Measurements from ENCODE around the gene SSBP1. TPM values are rescaled to one million over a fixed set of nuclear protein-coding genes. Genes with fewer than 3 reads are reported as not detected.

SSBP1 gene
- total RNA-seq, 1 donor from 2014 or later = 126 TPM

DNA sequence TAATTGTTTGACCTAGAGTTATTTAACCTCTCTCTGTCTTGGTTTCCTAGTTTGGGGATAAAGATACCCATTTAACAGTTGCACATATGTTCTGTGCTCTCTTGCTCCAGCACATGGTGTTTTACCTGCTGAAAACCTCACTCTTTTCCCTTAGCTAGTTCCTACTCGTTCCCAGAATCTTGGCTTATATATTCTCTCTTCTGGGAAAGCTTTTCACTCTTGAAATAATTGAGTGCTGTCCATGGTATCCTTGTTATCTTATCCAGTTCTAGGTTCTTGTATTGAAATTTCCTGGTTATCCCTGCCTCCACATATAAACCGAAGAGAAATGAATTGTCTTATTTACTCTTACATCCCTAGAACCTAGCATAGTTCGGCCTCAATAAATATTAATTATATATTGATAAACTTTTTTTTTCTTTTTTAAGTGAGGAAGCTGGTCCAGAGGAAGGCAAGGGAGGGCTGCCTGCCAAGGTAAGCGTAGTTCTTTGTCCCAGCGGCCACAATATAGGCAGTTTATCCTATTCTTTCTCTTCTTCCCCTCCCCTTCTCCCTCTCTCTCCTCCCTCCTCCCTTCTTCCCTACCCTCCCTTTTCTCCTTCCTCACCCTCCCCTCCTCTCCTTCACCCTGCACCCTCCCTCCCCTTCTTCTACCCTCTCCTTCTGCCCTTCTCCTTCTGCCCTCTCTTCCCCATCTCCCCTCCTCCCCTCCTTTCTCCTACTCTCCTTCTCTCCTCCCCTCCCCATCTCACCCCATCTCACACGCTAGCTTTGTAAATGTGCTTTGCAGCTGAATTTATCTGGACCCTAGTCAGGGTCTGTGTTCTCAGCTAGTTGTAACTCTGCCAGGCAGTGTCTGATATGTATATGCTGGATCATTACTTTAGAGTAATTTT lies 22.1 kb upstream of the SSBP1 start:
- no peak for DNase-seq (ENCODE audit: low read depth)
- FAIRE-seq = no peak
- Histone ChIP-seq H3K36me3 (ENCODE audit: control insufficient read depth, insufficient read depth, low read length) (no peaks in the 10 kb centered on the region), H3K4me3 (ENCODE audit: low read depth, low read length) (no peak overlapping the region), H3K27me3 (ENCODE audit: control insufficient read depth, insufficient read depth, low read length) (peaks cover 3% of the 10 kb centered on the region)
- TF ChIP-seq, protein P1, sequence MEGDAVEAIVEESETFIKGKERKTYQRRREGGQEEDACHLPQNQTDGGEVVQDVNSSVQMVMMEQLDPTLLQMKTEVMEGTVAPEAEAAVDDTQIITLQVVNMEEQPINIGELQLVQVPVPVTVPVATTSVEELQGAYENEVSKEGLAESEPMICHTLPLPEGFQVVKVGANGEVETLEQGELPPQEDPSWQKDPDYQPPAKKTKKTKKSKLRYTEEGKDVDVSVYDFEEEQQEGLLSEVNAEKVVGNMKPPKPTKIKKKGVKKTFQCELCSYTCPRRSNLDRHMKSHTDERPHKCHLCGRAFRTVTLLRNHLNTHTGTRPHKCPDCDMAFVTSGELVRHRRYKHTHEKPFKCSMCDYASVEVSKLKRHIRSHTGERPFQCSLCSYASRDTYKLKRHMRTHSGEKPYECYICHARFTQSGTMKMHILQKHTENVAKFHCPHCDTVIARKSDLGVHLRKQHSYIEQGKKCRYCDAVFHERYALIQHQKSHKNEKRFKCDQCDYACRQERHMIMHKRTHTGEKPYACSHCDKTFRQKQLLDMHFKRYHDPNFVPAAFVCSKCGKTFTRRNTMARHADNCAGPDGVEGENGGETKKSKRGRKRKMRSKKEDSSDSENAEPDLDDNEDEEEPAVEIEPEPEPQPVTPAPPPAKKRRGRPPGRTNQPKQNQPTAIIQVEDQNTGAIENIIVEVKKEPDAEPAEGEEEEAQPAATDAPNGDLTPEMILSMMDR (IDR thresholded peaks at IDR 0.05; ENCODE audit: insufficient read depth, low read length, severe bottlenecking) = no peak

DNA sequence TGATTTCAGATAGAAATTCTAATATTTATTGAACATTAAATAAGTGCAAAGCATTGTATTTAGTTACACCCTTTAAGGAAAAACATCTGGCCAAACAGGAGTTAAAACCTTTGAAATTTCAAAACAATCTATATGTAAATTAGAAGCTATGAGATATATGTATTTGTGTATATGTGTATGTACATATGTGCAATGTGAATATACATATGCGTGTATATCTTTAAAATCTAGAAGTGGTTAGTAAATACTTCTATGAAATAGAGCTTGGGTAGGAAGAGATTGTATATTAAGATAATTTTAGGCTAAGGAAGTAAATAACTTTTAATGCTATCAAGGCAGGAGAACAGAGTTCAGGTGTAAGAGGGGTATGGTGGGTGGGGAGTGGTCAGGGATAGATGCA lies 20.7 kb upstream of the SSBP1 start:
- Histone ChIP-seq H3K27me3 (ENCODE audit: control insufficient read depth, insufficient read depth, low read length) (peaks cover 3% of the 10 kb centered on the region), H3K4me3 (ENCODE audit: low read depth, low read length) (no peak overlapping the region)

DNA sequence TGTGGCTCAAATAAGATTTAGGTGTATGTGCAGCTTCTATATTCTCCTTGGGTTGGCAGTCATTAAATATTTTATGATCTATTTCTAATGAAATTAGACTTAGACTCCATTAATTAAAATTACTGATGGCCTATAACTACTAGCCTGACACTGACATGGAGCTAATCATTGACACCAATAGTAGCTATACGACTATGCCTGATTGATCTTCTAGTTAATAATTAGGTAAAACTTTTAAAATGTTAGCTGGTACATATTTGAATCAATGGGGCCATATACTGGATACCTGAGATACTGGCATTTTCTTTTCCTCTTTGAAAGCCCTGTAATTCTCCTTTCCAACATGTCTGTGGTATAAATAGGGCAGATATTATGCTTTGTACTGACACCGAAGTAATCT lies 15.6 kb upstream of the SSBP1 start:
- FAIRE-seq (no peak), DNase-seq (ENCODE audit: low read depth) (no peak)
- H3K27me3 ChIP-seq (ENCODE audit: control insufficient read depth, insufficient read depth, low read length) = no peaks in the 10 kb centered on the region
- no peaks in the 10 kb centered on the region for H3K36me3 ChIP-seq (ENCODE audit: control insufficient read depth, insufficient read depth, low read length)
- TF ChIP-seq, protein P1 (IDR thresholded peaks at IDR 0.05; ENCODE audit: insufficient read depth, low read length, severe bottlenecking) = no peak
- H3K4me3 ChIP-seq (ENCODE audit: low read depth, low read length) = no peak overlapping the region

More for the DNA sequence above, 20.7 kb upstream of the SSBP1 start:
- no peak for DNase-seq (ENCODE audit: low read depth)
- H3K36me3 ChIP-seq (ENCODE audit: control insufficient read depth, insufficient read depth, low read length) = no peaks in the 10 kb centered on the region
- FAIRE-seq = no peak
- TF ChIP-seq, protein P1 (IDR thresholded peaks at IDR 0.05; ENCODE audit: insufficient read depth, low read length, severe bottlenecking) = no peak

DNA sequence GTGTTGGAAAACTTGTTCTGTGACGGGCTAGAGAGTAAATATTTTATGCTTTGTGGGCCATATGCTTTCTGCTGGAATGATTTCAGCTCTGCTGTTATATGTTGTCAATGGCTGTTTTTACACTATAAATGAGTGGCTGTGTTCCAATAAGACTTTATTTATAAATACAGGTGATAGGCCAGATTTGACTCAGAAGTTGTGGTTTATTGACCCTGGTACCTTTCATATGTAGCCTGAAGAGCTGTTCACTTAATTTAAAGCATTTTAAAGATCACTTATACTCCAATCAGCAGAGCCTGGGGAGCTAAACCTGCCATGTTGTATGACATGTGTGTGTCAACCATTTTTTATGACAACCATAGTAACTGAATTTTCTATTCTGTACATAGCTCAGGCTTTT lies 9.1 kb upstream of the SSBP1 start:
- DNase-seq (ENCODE audit: low read depth) (no peak), FAIRE-seq (no peak)
- Histone ChIP-seq H3K4me3 (ENCODE audit: low read depth, low read length) (no peak overlapping the region), H3K36me3 (ENCODE audit: control insufficient read depth, insufficient read depth, low read length) (no peaks in the 10 kb centered on the region), H3K27me3 (ENCODE audit: control insufficient read depth, insufficient read depth, low read length) (no peaks in the 10 kb centered on the region)
- TF ChIP-seq, protein P1 (IDR thresholded peaks at IDR 0.05; ENCODE audit: insufficient read depth, low read length, severe bottlenecking) = no peak

DNA sequence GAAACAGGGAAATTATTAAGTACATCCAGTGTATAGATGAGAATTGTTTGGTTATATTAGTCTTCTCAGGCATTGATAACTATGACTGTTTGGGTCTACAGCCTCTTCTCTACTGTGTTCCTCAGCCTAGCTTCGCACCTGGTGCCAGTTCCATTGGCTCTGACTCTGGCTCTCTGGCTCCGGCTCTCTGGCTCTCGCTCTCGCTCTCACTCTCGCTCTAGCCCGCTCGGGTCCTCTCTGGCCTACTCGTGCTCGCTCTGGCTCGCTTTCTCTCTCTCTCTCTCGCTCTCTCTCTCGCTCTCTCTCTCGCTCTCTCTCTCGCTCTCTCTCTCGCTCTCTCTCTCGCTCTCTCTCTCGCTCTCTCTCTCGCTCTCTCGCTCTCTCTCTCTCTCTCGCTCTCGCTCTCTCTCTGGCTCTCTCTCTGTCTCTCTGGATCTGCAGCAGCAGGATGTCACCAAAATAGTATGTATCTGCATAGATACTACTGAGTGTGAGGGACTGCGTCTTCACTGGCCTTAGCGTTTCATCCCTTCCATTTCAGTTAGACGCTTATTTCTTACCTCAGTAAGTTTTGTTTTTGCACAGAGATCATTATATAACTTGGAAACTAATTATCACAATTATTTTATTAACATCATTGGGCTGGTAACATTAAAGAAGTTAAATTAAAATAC lies 6.5 kb upstream of the SSBP1 start:
- FAIRE-seq = no peak
- Histone ChIP-seq H3K36me3 (ENCODE audit: control insufficient read depth, insufficient read depth, low read length) (no peaks in the 10 kb centered on the region), H3K27me3 (ENCODE audit: control insufficient read depth, insufficient read depth, low read length) (no peaks in the 10 kb centered on the region), H3K4me3 (ENCODE audit: low read depth, low read length) (no peak overlapping the region)
- no peak for DNase-seq (ENCODE audit: low read depth)
- TF ChIP-seq, protein P1 (IDR thresholded peaks at IDR 0.05; ENCODE audit: insufficient read depth, low read length, severe bottlenecking) = no peak
